HG03097 (cell line): ENCODE results near the gene SEC11C.
"Not testable (repeated sequence)": the region's sequence is repeated elsewhere in the genome, so short reads cannot be mapped to it uniquely, and the experiment has no call there.

Experiments
- ATAC-seq: cut with Tn5 transposase; IDR thresholded peaks from one replicate; pipeline ENCODE4 v1.9.1; 2021; ENCODE audit not compliant: unreplicated experiment, low FRiP score

Gene SEC11C

DNA sequence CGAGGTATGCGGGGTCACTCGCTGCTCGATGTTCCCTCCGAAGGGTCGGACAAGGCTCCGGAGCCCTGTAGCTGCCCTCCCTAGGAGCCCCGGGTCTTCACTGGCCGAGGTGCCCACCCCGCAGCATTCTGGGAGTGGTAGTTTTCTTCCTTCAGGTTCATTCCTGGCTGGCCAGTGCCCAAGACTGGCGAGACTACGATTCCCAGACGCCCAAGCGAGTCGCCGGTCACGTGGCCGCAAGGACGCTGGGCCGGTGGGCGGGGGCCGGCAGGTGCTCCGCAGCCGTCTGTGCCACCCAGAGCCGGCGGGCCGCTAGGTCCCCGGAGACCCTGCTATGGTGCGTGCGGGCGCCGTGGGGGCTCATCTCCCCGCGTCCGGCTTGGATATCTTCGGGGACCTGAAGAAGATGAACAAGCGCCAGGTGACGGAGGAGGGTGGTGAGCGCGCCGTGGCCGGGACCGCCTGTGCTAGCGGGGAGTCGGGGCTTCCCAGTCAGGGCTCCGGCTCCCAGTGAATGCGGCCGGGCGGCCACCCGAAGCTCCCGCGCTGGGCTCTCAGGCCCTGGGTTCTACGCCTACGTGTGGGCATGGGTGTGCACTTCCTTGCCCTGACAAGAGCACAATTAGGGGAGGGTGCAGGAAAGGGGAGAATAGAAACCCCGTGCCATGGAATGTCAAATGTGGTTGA lies at the start of gene SEC11C:
Gene SEC11C (plus strand): TSS at position 270 of the 687 bp plus-strand sequence. CDS start 65 bp downstream, at position 335.
- peak; percentile 86 for ATAC-seq

- ATAC-seq: no peak
Measured at GRCh38 chr18:59090966-59091603, 48.6 kb upstream of the SEC11C start.

- ATAC-seq: no peak
Measured at GRCh38 chr18:59093668-59094067, 46.0 kb upstream of the SEC11C start.

DNA sequence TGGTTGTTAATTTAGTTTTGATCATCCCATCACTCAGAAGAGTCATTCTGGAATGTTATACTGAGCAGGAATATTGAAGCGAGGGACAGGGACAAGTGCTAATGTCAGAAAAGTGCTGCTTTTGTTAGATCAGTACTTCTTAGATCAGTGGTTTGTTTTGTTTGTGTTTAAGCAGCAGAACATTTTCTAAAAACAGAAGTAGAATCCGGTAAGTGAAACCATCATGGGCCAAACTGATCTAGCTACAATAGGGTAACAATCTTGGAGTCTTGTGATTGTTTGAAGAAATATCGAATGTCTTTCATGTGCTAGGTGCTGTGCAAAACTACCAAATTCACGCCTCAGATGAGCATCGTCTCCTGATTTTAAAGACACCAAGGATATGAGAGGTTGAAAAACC lies 45.1 kb upstream of the SEC11C start:
- no peak for ATAC-seq

DNA sequence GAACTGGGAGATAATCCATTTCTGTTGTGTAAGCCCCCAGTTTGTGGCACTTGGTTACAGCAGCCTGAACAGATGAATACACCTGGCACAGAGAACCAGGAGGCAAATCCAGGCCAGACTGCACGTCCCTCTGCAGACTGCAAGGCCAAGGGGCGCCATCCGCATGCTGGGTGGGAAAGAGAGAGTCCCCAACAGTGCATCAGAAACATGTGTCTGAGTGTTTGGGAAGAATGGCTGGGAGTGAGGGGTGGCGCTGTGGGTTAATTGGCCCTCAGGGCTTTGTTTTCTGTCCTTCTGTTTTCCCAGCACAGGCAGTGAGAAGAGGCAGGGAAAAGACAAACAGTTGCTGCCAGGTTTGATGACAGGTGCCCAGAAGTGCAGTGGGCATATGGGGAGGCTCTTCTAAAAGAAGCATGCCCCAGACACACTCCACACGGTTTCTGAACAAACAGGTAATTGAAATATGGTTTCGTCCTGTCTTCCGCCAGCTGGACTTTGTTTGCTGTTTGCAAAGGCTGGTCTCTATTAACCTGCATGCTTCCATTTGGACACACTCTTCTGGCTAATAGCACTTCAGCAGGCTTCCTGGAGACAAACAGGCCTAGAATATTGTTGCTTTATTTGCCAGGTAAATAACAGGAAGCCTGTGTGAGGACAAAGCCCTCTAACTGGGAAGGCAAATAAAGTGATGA lies 43.4 kb upstream of the SEC11C start:
- no peak for ATAC-seq

DNA sequence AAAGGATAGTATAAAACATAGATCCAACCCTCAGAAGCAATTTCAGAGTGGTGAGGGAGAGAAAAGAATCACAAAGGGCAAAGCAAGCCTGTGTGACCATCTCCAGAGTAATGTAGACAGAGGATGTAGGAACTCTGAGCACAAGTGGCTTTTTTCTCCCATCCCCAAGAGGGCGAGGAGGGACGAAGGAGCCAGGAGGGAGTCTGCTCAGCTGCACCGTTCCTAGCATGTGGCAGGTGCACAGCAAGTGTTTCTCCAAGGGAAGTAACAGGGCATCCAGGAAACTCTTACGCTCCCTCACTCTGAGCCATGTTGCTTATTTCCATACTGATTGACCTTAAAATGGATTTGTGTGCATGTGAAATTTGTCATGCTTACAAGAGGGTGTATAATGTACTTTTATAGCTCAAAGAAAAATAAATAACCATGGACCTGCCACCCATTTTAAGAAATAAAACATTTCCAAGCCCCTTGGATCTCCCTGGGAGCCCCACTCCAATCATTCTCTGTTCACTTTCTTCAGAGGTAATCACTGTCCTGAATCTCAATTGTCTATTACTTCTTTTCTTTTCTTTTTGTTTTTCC lies 37.8 kb upstream of the SEC11C start:
- ATAC-seq: no peak

DNA sequence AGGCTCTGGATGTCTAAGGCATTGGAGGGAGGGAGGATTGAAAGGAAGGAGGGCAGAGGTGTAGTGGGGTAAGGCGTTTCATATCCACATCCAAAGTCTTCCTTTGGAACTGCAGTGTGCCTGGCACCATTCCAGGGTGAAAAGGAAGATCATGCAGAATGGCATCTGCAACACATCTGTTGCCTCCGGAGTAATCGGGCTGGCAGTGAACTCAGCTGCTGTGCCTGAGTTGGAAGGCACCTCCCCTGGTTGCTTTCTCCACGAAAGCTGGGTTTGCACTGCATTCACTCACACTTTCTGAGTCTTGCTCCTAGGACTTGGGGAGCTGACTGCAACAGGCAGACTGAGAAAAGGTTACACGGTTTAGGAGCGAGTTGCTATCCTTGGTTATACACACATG lies 30.3 kb upstream of the SEC11C start:
- no peak for ATAC-seq

GRCh38 chr18:59114160-59114559 lies 25.5 kb upstream of the SEC11C start:
- ATAC-seq: no peak

DNA sequence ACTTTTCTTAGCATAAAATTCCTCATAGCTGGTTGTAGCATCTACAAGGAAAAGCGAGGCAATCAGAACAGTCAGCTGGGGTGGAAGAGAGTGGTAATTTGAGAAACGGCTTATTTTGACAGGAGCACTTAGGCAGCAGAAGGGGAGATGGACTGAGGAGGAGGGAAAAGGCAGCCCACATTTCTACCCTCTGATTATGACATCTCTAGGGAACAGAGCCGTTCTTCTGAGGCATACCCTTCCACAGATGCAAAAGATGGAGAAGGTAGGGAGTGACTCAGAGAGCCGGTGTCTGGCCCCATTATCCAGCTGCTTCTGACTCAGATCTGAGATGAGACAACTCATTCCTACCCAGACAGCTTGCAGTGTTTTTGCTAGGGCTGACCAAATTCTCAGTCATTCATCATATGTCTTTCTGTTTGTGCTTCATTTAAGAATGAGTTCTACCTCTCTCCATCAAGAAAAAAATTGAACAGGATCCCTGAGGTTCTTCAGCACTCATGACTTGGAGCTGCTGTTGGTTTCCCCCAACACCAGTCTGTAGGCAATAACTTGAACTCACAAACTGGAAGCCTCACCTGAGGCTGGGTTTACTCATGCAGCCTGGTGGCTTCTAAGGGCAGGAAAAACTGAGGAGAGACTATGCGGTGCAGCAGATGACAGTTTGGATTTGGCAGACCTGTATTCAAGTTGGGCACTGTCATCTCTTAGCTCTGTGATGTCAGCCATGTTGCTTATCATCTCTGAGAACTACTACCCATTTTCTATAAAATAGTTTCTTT lies 15.9 kb upstream of the SEC11C start:
- no peak for ATAC-seq

DNA sequence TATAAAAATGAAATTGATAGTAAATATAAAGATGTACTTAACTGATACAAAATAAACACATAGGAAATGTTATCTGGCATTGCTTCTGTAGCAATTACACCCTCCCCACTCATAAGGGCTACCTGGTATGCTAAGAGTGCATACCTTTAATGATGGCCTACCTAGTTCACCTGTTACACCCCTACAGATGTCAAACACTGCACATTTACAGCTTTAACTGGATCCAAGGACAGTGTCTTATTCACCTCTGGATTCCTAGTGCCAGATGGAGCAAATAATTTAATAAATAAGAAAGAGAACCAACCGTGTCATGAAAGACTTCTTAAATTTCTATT lies 15.3 kb upstream of the SEC11C start:
- no peak for ATAC-seq

GRCh38 chr18:59127047-59127446 lies 12.6 kb upstream of the SEC11C start:
- ATAC-seq: no peak

DNA sequence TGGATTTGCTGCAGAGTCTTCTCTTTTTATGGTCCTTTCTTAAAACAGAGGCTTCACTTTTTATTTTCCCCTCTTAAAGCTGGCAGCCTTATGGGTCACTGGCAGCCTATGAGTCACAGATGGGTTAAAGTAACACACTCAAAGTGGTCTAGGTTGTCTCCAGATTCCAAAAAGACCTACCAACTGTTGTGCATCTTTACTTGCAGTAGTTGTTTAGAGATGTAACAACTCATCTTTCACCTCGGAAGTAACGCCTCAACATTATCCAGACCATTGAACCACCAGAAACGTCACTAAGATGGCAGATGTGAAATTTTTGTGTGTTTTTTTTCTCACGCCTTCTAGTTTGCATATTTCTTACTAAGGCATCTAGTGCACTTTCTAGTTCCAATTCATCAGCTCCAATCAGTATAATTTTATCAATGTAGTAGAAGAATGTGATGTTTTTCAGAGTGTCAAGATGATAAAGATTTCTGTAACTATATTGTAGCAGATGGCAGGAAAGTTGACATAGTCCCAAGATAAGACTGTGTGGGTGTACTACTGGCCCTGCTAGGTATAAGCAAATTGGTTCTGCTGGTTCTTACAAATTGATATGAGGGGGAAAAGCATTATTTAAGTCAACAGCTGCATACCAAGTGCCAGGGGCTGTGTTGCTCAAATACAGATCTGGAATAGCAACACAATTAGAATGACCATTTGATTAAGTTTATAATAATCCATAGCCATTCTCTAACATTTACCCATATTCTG lies 9.6 kb upstream of the SEC11C start:
- ATAC-seq: no peak

DNA sequence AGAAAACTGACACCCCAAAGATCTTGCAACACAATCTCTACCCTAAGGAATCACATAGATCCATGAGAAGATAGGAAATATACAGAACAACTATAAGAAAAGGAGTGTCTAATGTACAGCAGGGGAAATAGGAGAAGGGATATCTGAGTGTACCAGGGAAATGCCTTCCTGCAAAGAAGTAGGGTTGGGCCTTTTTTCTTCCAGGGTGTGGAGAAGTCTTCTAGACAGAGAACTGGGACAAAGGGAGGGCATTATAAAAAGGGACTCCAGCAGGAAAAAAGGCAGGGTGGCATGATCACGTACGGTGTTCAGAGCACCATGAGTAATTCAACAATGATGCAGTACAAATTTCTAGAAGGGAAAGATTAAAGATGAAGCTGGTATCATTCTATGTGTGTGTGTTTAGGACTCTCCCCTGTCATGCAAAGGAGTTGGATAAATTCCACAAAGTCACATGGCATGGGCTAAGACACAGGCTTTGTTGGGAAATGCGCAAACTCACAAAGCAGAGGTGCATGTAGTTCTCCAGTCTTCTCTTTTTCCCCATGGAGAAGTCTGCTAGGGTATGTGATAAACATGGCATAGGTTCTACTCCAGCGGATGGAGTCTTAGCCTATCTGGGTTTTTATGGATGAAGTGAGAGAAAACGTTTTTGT lies 6.7 kb upstream of the SEC11C start:
- no peak for ATAC-seq

GRCh38 chr18:59139291-59139614 lies 431 bp upstream of the SEC11C start:
- peak; percentile 63 for ATAC-seq

GRCh38 chr18:59140302-59140885 lies 710 bp downstream of the SEC11C start:
- no peak for ATAC-seq

GRCh38 chr18:59141294-59142068 lies 1.8 kb downstream of the SEC11C start:
- ATAC-seq: no peak

DNA sequence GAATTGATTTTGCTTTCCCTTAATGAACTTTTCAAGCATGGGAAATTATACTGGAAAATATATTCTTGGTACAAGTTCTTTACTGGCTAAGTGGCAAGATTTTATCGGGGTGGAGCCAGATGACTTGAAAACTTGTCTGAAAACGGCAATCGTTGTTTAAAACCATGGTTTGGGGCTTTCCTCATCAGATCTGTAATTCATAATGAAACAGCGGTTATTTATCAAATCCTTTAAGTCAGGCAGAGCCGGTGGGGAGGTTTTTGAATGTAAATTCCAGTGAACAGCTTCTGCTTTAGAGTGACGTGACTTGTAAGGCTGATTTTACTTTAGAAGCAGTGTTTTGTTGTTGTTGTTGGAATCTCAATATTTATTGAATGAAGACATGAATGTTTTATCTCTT lies 2.6 kb downstream of the SEC11C start:
- ATAC-seq: no peak

GRCh38 chr18:59142800-59143416 lies 3.2 kb downstream of the SEC11C start:
- ATAC-seq: not testable (repeated sequence)
